ENCODE data around the gene IL18R1.

The IL18R1 gene

GRCh38 chr2:102423368-102423767 is 67.8 kb downstream of the IL18R1 start:
- peaks cover 27% of the 10 kb centered on the region for H3K36me3 Mint-ChIP-seq (ENCODE audit: low read depth)
- peaks cover 6% of the 10 kb centered on the region for H3K9me3 Mint-ChIP-seq
- H3K4me3 Mint-ChIP-seq = peak overlapping the region; percentile 83
- peak overlapping the region; percentile 85 for H3K27ac Mint-ChIP-seq
- DNase-seq (no peak), ATAC-seq (no peak)
- H3K4me1 Mint-ChIP-seq = peaks cover 87% of the 10 kb centered on the region
- H3K27me3 Mint-ChIP-seq = no peaks in the 10 kb centered on the region

- ATAC-seq (peak; percentile 70), DNase-seq (no peak)
- H3K4me3 Mint-ChIP-seq = no peak overlapping the region
- H3K9me3 Mint-ChIP-seq = peaks cover 6% of the 10 kb centered on the region
- peak overlapping the region; percentile 52 for H3K27ac Mint-ChIP-seq
- H3K4me1 Mint-ChIP-seq = peaks cover 85% of the 10 kb centered on the region
- peaks cover 28% of the 10 kb centered on the region for H3K36me3 Mint-ChIP-seq (ENCODE audit: low read depth)
- H3K27me3 Mint-ChIP-seq = no peaks in the 10 kb centered on the region
These were observed 69.2 kb downstream of the IL18R1 start for GRCh38 chr2:102424754-102425153.

GRCh38 chr2:102425441-102426132 is 70.0 kb downstream of the IL18R1 start:
- no peaks in the 10 kb centered on the region for H3K27me3 Mint-ChIP-seq
- H3K27ac Mint-ChIP-seq = no peak overlapping the region
- H3K36me3 Mint-ChIP-seq (ENCODE audit: low read depth) = peaks cover 28% of the 10 kb centered on the region
- DNase-seq = no peak
- ATAC-seq = no peak
- H3K4me3 Mint-ChIP-seq = no peak overlapping the region
- H3K9me3 Mint-ChIP-seq = peaks cover 6% of the 10 kb centered on the region
- H3K4me1 Mint-ChIP-seq = peaks cover 85% of the 10 kb centered on the region

GRCh38 chr2:102427249-102427648 is 71.7 kb downstream of the IL18R1 start:
- DNase-seq = no peak
- Mint-ChIP-seq H3K4me1 (peaks cover 83% of the 10 kb centered on the region), H3K36me3 (ENCODE audit: low read depth) (peaks cover 31% of the 10 kb centered on the region), H3K4me3 (no peak overlapping the region), H3K27ac (no peak overlapping the region), H3K9me3 (peaks cover 6% of the 10 kb centered on the region), H3K27me3 (no peaks in the 10 kb centered on the region)
- ATAC-seq = no peak

- Mint-ChIP-seq H3K27ac (peak overlapping the region; percentile 16), H3K36me3 (ENCODE audit: low read depth) (peaks cover 26% of the 10 kb centered on the region), H3K9me3 (peaks cover 6% of the 10 kb centered on the region), H3K4me1 (peaks cover 80% of the 10 kb centered on the region), H3K4me3 (no peak overlapping the region), H3K27me3 (no peaks in the 10 kb centered on the region)
- no peak for DNase-seq
- ATAC-seq = no peak
These were observed 73.0 kb downstream of the IL18R1 start for GRCh38 chr2:102428573-102428972.

GRCh38 chr2:102432386-102432785 is 76.8 kb downstream of the IL18R1 start:
- DNase-seq (no peak), ATAC-seq (no peak)
- Mint-ChIP-seq H3K36me3 (ENCODE audit: low read depth) (peaks cover 35% of the 10 kb centered on the region), H3K27me3 (no peaks in the 10 kb centered on the region), H3K27ac (peak overlapping the region; percentile 16), H3K4me3 (no peak overlapping the region), H3K9me3 (peaks cover 6% of the 10 kb centered on the region), H3K4me1 (peaks cover 76% of the 10 kb centered on the region)

GRCh38 chr2:102433973-102434654 is 78.5 kb downstream of the IL18R1 start:
- peaks cover 26% of the 10 kb centered on the region for H3K36me3 Mint-ChIP-seq (ENCODE audit: low read depth)
- H3K27ac Mint-ChIP-seq = peak overlapping the region; percentile 89
- no peaks in the 10 kb centered on the region for H3K9me3 Mint-ChIP-seq
- peaks cover 67% of the 10 kb centered on the region for H3K4me1 Mint-ChIP-seq
- H3K27me3 Mint-ChIP-seq = no peaks in the 10 kb centered on the region
- ATAC-seq (no peak), DNase-seq (no peak)
- H3K4me3 Mint-ChIP-seq = no peak overlapping the region

GRCh38 chr2:102434655-102435381 is 79.2 kb downstream of the IL18R1 start:
- peak overlapping the region; percentile 12 for H3K4me3 Mint-ChIP-seq
- H3K36me3 Mint-ChIP-seq (ENCODE audit: low read depth) = peaks cover 26% of the 10 kb centered on the region
- peaks cover 60% of the 10 kb centered on the region for H3K4me1 Mint-ChIP-seq
- H3K9me3 Mint-ChIP-seq = no peaks in the 10 kb centered on the region
- ATAC-seq = peak; percentile 74
- no peak for DNase-seq
- peak overlapping the region; percentile 89 for H3K27ac Mint-ChIP-seq
- H3K27me3 Mint-ChIP-seq = no peaks in the 10 kb centered on the region

GRCh38 chr2:102435741-102436140 is 80.1 kb downstream of the IL18R1 start:
- no peak for ATAC-seq
- DNase-seq = no peak
- peak overlapping the region; percentile 89 for H3K27ac Mint-ChIP-seq
- no peaks in the 10 kb centered on the region for H3K27me3 Mint-ChIP-seq
- H3K9me3 Mint-ChIP-seq = no peaks in the 10 kb centered on the region
- H3K36me3 Mint-ChIP-seq (ENCODE audit: low read depth) = peaks cover 26% of the 10 kb centered on the region
- H3K4me1 Mint-ChIP-seq = peaks cover 51% of the 10 kb centered on the region
- peak overlapping the region; percentile 24 for H3K4me3 Mint-ChIP-seq

GRCh38 chr2:102436323-102436722 is 80.7 kb downstream of the IL18R1 start:
- H3K27me3 Mint-ChIP-seq = no peaks in the 10 kb centered on the region
- no peaks in the 10 kb centered on the region for H3K9me3 Mint-ChIP-seq
- ATAC-seq = no peak
- H3K4me1 Mint-ChIP-seq = peaks cover 48% of the 10 kb centered on the region
- peaks cover 24% of the 10 kb centered on the region for H3K36me3 Mint-ChIP-seq (ENCODE audit: low read depth)
- DNase-seq = peak; percentile 45
- H3K4me3 Mint-ChIP-seq = peak overlapping the region; percentile 24
- peak overlapping the region; percentile 89 for H3K27ac Mint-ChIP-seq

GRCh38 chr2:102437122-102437521 is 81.5 kb downstream of the IL18R1 start:
- peaks cover 20% of the 10 kb centered on the region for H3K36me3 Mint-ChIP-seq (ENCODE audit: low read depth)
- ATAC-seq (peak; percentile 68), DNase-seq (no peak)
- no peak overlapping the region for H3K27ac Mint-ChIP-seq
- no peaks in the 10 kb centered on the region for H3K27me3 Mint-ChIP-seq
- no peaks in the 10 kb centered on the region for H3K9me3 Mint-ChIP-seq
- H3K4me3 Mint-ChIP-seq = peak overlapping the region; percentile 37
- peaks cover 48% of the 10 kb centered on the region for H3K4me1 Mint-ChIP-seq

- Mint-ChIP-seq H3K9me3 (no peaks in the 10 kb centered on the region), H3K4me1 (peaks cover 48% of the 10 kb centered on the region), H3K27ac (no peak overlapping the region), H3K36me3 (ENCODE audit: low read depth) (peaks cover 16% of the 10 kb centered on the region), H3K27me3 (no peaks in the 10 kb centered on the region), H3K4me3 (no peak overlapping the region)
- DNase-seq = no peak
- no peak for ATAC-seq
These were observed 82.5 kb downstream of the IL18R1 start for GRCh38 chr2:102438111-102438510.

GRCh38 chr2:102438578-102438977 is 83.0 kb downstream of the IL18R1 start:
- H3K36me3 Mint-ChIP-seq (ENCODE audit: low read depth) = peaks cover 16% of the 10 kb centered on the region
- no peaks in the 10 kb centered on the region for H3K27me3 Mint-ChIP-seq
- no peaks in the 10 kb centered on the region for H3K9me3 Mint-ChIP-seq
- DNase-seq (no peak), ATAC-seq (no peak)
- H3K4me3 Mint-ChIP-seq = no peak overlapping the region
- peaks cover 45% of the 10 kb centered on the region for H3K4me1 Mint-ChIP-seq
- no peak overlapping the region for H3K27ac Mint-ChIP-seq

GRCh38 chr2:102439065-102439695 is 83.6 kb downstream of the IL18R1 start:
- H3K27ac Mint-ChIP-seq = no peak overlapping the region
- DNase-seq (no peak), ATAC-seq (no peak)
- no peaks in the 10 kb centered on the region for H3K27me3 Mint-ChIP-seq
- no peaks in the 10 kb centered on the region for H3K9me3 Mint-ChIP-seq
- peaks cover 39% of the 10 kb centered on the region for H3K4me1 Mint-ChIP-seq
- peaks cover 16% of the 10 kb centered on the region for H3K36me3 Mint-ChIP-seq (ENCODE audit: low read depth)
- H3K4me3 Mint-ChIP-seq = no peak overlapping the region
